Kidney capillary endothelial cell (primary cell): Measurements from ENCODE around the gene EEPD1.

Source experiments
- DNase-seq: peaks from one replicate; pipeline ENCODE4 v3.0.0-alpha.2; 2018; ENCODE audit warnings: low spot score

EEPD1 gene

DNA sequence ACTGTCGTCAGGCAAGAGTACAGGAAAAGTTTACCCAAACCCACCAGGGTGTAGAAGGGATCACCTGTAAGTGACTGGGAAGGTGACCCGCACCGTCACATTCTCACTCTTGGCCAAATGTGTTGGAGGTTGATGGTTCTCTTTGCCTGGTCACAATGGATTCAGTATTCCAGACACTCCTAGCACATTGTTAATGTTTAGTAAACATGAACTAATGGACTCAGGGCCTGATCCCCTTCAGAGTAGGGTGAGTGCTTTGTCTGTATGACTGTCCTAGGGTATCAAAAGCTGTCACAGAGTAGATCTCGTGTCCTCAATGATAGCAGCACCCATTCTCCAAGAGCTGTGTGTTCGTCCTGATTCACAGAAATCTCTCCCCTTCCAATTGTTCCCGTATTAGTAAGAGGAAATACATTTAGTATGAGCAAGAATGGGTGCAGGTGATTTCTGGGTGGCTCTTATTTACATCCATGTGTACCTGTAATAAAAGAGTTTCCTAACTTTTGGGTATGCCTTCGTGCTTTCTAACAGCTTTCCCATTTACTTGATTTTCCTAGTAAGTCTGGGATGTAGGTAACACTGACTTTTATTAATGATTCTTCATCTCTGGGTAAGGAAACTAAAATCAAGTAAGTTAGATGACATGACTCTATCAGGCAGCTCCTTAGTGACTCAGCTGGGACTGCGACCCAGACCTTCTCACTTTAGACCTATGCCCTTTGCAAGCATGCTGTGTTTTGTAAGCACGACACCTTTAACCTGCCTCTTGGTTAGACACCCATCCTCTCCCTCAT is 4.7 kb downstream of the EEPD1 start:
- no peak for DNase-seq

DNA sequence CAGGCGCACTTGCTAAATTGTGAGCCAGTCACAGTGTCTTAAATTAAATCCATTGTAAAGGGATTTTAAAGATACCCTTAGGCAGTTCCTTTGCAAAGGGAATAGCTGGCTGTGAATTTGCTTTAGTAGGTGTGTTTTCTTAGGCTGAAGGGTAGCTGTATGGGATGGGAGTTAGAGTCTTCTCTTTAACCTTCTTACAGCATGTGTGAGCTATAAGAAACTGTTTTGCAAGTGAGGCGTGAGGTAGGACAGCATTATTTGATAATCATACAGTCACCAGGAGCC is 5.2 kb downstream of the EEPD1 start:
- DNase-seq: no peak

DNA sequence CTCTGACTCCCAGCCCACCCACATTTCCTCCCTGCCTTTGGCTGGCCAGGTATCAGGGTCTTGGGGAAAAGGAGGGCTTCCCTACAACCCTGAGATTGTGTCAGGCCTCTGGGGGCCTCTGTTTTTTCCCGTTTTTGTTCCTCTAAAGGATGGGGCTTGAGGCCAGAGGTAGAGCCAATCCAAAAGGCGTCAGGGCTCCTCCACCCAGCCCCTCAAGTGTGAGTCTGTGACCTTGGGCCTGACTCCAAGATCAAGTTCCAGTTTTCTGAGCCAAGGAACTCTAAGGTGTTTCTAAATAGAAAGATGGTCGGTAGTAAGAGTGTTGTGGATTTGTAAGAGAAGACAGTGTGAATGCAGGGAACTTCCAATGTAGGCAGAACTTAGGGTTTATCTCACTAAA is 6.6 kb downstream of the EEPD1 start:
- no peak for DNase-seq

DNA sequence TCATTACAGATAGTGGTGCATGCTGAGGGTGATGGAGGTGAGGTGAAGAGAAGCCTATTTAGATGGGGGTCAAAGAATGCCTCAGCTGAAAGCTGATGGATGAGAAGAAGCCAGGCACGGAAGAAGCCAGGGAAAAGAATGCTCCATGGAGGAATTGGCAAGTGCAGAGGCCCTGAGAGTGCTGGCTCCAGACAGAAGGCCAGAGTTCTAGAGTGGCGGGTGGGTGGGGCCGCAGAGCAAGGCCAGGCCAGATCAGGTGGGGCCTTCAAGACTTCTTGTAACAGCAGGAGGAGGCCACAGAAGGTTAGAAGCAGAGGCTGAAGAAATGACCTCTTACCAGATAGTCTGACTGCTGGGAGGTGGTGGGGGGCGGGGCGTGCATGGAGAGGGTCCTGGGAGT is 7.3 kb downstream of the EEPD1 start:
- no peak for DNase-seq

DNA sequence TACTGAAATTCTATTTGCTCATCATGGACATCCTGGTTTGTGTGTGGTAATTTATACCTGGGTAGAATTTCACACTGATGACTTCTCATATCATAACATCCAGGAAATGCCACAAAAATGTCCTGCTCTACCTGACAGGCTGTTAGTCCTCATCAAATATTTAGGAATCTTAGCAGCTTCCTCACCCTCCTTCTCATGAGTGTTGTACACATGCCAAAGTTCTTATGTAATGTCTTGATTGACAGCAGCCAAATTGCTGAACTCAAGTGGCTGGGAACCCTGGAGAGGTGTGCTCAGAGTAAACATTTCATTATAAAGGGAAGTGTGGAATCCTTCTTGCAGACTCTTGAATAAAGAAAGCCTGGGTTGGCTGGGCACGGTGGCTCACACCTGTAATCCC is 8.9 kb downstream of the EEPD1 start:
- no peak for DNase-seq

DNA sequence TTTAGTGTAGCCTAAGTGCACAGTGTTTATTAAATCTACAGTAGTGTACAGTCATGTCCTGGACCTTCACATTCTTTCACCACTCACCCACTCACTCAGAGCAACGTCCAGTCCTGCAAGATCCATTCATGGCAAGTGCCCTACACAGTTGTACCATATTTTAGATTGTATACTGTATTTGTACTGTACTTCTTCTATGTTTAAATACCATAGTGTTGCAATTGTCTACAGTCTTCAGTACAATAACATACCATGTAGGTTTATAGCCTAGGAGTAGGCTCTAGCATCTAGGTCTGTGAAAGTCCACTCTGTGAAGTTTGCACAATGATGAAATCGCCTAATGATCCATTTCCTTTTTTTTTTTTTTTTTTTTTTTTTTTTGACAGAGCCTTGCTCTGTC is 12.0 kb downstream of the EEPD1 start:
- DNase-seq: no peak

DNA sequence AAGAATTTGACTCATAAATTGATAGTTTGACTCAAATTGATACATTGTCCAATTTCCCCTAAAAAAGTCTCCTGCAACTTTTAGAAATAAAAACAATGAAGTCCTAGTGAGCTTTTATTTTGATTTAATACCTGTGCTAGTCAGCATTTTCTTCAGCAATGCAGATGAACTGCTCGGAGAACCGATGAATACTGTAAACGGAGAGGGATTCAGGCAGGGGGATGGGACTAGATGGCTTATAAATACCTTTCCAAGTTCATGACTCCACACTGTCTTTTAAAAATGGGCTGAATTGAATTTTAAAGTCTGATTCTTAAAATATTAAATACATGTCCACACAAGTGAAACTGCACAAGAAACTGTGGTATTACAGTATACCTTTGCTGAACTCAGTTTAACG is 12.7 kb downstream of the EEPD1 start:
- no peak for DNase-seq

DNA sequence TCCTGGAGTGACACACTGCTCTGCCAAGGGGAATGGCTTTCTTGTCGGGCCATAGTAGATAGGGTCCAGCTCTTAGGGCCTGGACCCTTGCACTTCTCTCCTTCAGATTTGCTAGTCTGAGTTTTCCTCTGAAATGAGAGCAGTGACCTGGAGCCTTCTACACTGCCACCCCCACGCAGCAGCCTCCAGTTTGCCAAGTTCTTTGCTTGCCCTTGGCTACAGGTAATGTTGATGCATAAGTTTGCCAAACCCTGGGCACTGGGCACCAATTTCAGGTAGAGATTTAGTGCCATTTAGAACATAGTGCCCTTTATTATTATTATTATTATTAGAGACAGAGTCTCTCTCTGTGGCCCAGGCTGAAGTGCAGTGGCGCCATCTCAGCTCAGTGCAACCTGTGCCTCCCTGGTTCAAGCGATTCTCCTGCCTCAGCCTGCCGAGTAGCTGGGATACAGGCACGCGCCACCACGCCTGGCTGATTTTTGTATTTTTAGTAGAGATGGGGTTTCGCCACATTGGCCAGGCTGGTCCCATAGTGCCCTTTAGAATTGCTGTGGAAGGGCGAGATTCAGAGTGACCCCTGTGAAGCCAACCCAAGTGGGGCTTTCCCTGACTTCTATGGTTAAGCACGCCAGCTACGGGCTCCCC is 14.5 kb downstream of the EEPD1 start:
- DNase-seq: no peak

DNA sequence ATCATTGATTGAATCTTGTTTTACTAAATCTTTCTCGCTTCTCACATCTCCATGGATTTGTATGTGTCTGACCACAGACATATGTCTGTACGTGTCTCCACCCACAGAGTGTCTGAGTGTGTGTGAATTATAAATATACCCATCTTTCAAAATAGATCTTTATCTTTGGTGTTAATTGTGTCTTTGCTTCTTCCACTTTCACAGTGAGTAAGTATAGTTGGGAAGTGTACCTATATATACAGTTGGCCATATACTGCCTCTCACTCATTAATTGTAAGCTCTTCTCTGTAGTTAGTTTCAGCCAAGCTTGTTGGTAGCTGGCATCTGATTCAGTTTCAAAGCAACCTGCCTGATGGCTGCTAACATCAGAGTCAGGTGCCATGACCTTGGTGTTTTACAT is 18.4 kb downstream of the EEPD1 start:
- DNase-seq: no peak

DNA sequence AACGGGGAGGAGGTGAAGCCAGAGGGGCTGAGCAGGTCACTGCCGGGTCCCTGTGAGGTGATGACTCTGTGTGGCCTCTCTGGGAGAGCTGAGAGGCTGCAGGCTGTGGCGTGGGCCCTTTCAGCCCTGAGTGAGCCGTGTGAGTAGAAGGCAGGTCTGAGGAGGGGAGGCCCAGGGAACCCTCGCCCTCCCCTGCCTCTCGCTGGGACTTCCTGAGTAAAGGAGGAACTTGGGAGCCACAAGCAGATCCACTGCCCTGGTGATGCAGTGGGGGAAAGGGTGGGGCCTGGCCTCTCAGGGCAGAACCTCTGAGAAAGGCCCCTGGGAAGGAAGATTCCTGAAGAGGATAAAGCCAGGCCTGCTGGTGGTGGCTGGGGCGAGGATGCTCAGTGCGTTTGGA is 22.8 kb downstream of the EEPD1 start:
- DNase-seq: no peak

DNA sequence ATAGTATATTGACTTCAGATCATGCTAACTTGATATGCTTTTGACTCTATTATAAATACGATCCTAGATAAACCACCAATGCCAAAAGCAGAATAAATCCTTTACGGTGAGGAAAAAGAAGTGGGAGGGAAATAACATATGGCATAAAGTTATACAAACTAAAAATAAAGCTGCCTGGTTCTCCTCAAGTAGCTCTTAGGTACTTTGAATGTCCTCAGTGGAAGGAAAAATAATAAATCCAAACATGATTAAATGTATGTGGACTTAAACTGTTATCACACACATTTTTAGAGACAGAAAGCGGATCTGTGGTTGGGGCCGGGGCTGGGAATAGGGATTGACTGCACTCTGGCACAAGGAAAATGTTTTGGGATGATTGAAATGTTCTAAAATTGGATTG is 23.6 kb downstream of the EEPD1 start:
- DNase-seq: no peak

DNA sequence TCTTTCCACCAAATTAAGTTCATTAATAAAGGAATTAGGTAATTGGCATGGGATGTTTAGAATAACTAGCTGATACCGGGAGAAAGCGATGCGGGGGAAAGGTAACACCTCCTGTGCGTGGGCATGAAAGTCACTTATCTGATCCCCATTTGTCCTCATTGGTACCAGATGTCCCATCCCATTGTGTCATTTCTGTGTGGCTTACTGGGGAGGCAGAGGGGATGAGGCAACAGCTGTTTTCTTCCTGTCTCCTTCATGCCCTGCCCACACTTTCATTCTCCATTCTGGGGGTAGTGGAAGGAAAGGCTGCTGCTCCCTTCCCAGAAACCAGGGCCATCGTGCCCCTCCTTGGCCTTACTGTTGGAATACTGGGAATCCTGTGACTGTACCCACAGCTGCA is 27.1 kb downstream of the EEPD1 start:
- no peak for DNase-seq

DNA sequence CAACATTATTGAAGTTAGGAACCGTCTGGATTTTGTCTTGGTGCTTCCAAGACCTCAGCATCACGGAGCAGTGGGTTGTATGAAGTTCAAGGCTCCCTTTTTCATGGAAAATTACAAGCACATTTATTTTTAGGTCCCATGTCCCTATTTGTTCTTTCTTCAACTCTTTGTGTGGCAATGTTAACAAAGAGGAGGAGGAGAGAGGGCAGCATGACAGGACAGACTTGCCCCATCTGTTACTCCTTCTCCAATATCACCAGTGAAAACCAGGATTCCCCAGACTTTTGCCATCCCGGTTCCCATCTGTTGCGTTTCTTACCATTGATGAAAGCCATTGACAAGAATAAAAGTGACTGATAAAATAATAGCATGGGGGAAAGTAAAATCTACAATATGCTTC is 28.6 kb downstream of the EEPD1 start:
- DNase-seq: no peak

DNA sequence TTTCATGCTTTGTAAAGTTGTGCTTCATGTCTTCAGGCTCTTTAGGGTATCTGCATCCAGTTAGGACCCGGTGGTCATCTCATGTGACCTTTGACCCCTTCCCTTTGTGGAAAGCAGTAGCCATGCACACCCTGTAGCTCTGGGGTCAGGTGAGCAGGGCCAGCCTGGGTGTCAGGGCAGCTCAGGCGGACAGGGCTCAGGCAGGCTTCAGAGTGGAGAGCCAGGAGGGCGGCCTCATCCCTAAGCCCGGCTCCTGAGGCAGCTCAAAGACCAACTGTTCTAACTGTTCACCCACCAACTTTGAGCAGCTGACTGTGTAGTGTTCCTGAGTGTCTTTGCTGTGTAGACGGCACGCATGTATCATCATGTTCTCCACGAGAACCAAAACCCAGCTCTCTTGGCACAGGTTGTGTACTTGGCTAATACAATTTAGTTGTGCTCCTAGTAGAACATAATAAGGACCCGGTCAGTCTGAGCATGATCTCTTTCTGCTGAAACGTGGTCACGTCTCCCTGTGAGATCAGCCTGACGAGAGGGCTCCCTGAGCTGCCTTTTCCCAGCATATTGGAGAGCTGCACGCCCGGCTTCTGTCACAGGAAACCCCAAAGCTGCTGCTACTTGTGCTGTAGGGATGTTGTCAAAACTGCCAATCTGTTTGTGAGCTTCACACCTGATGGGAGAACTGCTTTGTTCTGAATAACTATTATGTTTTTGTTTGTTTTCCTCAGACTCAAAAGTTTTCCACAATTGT is 30.0 kb downstream of the EEPD1 start:
- no peak for DNase-seq

DNA sequence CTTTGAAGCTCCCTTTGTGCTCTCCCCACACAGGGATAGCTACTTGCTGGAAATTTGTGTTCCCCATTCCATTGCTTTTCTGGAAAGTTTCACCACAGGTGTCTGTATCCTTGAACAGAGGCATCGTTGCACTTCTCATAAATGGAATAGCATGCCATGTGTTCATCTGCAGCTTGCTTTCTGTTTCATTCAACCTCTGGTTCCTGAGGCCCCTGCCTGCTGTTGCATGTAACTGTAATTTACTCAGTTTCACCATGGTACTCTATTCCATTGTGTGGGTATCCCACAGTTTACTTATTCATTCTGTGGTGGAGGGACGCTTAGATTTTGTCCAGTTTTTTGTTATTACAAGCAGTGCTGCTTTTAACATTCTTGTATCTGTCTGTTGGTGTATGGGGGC is 32.0 kb downstream of the EEPD1 start:
- no peak for DNase-seq

DNA sequence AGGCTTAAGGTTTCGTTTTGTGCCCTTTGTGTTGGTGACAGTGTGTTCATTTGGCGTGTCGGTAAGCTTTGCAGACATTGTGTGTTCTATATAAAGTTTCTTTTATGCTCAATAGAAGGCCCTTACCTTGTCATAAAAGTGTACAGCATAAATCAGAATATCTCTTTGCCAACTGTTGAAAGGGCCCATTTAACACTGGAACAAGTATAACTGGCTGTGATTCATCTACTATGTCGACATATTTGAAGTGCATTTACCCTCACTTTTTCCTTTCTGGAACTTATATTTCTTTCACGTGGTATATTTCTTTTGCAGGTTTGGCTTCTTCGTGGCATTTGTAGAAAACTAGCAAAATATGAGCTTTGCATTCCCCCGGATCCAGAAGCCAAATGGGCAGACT is 32.7 kb downstream of the EEPD1 start:
- no peak for DNase-seq

DNA sequence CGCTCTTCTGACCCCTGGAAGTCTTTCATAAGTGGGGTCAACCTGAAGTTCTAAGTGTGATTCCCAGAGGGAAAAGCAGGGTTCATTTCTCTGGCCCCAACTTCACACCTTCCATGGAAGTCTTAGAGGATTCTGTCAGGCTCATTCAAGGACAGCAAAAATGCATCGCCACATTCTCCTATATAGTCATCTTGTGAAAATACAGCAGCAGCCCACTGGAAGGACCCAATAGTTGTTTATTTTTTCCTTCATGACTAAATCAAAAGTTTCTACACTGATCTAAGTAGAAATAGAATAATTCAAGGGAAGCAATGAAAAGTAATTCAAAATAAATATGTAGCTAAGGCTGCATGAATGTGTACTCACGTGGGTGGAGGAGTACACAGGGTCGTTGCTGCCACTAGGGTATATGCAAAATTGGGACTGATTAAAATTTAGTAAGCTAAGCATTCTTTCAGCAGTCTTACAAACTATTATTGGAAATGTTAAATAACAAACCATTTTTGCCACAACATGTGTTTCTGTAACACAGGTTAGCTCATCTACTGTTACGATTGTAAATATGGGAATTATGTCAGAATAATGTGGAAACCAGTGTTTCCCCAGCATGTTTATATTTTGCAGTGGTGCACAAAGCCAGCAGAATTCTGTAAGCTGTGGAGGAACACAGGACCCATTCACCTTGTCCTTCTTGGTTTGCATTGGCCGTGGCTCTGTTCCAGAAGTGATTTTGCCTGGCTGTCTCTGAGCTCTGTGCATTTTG is 33.5 kb downstream of the EEPD1 start:
- no peak for DNase-seq

DNA sequence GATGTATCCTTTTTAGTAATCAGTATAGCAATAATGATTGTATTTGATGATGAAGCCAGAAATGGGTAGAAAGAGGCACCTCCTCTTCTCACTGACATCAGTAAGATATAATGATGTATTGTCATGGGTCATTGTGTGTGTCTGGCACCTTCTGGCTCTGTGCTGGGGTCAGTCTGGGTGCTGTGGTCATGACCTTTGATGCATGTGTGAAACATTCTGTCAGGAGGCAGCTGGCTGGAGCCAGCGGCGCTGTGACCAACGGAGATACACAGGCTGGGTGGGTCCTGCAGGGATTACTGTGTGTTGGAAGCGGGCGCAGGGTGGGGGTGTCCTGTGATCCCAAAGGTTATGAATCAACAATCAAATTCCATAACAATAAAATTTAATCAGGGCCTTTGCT is 35.2 kb downstream of the EEPD1 start:
- DNase-seq: no peak

DNA sequence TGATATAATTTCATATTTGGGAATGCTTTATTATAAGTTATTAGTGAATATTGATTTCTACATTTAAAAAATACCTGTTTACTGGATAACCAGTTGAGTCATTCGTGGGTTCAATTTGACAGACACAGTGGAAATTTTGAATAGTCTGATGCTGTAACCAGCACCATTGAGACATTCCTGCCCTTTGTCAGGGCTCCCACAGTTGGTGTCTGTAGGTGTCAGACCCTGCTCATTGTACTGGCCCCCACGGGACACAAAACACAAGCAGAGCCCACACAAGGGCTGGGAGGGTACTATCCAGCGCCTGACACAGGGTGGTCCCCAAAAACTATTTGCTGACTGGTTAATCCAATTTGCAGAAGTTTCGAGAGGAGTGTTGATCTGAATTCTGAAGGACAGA is 35.9 kb downstream of the EEPD1 start:
- no peak for DNase-seq

DNA sequence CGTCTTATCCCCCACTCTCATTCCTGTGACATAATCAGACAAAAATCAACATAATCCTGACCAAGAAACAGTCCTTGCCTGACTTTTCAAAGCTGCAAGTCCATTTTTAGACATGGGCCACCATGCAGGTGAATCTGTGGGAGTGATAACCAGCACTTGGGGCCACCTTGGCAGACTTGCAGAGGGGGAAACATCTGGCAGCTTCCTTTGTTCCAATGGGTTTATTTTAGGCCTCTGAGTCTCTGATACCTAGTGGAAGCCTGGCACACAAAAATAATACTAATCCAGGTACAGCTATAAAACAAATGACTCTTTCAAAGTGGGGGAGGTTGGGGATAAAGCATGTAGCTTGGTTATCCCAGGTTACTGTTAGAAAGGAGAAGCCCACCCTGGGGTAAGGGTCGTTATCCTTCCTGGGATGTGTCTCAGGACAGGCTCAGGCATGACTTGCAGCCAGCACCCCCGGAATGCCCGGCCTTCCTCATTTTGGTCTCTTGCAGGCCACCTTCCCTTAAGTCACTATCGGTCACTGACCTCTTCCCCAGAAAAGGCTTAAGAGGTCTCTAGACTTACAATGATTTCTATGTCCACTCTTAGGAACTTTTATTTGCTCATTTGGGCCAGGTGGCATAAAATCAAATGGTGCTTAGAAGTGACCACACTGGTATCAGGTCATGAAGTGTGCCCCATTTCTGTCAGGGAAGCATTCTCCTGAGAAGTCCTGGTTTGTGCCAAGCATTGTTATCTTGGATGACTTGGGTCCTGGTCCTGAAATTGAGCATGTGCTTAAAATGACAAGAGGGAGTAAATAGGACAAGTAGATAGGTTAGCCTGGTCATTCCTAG is 37.6 kb downstream of the EEPD1 start:
- no peak for DNase-seq

DNA sequence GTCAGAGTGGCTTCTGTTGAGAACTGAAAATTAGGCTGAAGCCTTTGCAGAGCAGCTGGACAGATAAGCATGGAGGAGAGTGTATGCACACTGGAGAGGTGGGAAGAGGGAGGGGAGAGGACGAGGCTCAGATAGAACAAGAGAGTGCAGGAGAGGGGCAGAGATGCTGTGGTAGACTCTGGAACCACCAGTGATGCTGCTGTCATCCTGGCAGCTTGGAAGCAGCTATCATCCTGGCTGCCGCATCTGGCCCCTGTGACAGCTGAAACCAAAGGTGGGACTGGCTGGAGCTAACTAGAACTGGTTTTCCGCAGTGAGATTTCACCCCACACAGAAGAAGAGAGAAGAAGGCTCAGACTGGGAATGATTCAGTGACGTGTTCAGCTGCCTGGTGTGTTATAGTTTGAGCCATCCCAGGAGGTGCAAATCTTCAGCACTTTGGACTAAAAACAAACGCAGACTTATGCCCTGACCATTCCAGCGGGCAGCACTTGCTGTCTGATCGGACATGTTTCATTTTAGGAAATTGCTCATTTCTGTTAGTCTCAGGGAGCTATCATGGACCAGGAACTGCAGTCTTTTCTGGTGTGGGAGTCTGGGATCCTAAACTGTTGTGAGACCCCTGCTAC is 38.4 kb downstream of the EEPD1 start:
- DNase-seq: no peak
